ENCODE measurements around the gene COPZ2. TPM values are rescaled to one million over a fixed set of nuclear protein-coding genes. Genes with fewer than 3 reads are reported as not detected.
A peak's percentile ranks its signal among the peaks of the same experiment; 100 is the strongest.
"Not testable (repeated sequence)": the region's sequence is repeated elsewhere in the genome, so short reads cannot be mapped to it uniquely, and the experiment has no call there.

The COPZ2 gene, protein sequence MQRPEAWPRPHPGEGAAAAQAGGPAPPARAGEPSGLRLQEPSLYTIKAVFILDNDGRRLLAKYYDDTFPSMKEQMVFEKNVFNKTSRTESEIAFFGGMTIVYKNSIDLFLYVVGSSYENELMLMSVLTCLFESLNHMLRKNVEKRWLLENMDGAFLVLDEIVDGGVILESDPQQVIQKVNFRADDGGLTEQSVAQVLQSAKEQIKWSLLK
- total RNA-seq (100 to 1,000 TPM in 1 of 2 donors, 10 to 100 TPM in 1; 27.1 to 137 TPM), polyA plus RNA-seq (ENCODE audit: insufficient read length in 2 of 2) (10 to 100 TPM in 1 of 2 donors, 1 to 10 TPM in 1; 7.8 to 35.6 TPM)
- long read RNA-seq, donor 1, transcript COPZ2-210 (9 exons, 895 nt) = major isoform, 7 of 92 reads
- long read RNA-seq, donor 1, partial matches to known transcripts = 59 of 92 reads
- long read RNA-seq, donor 1, other reads (novel, unspliced or antisense) = 26 of 92 reads
- long read RNA-seq, donor 2 = 0 reads
- long read RNA-seq, donor 3, partial matches to known transcripts = 0 of 1 reads
- long read RNA-seq, donor 3, other reads (novel, unspliced or antisense) = 0 of 1 reads
- long read RNA-seq, donor 4, transcript COPZ2-210 (9 exons, 895 nt) = major isoform, 11 of 12 reads
- long read RNA-seq, donor 4, partial matches to known transcripts = 0 of 12 reads
- long read RNA-seq, donor 4, other reads (novel, unspliced or antisense) = 0 of 12 reads

DNA sequence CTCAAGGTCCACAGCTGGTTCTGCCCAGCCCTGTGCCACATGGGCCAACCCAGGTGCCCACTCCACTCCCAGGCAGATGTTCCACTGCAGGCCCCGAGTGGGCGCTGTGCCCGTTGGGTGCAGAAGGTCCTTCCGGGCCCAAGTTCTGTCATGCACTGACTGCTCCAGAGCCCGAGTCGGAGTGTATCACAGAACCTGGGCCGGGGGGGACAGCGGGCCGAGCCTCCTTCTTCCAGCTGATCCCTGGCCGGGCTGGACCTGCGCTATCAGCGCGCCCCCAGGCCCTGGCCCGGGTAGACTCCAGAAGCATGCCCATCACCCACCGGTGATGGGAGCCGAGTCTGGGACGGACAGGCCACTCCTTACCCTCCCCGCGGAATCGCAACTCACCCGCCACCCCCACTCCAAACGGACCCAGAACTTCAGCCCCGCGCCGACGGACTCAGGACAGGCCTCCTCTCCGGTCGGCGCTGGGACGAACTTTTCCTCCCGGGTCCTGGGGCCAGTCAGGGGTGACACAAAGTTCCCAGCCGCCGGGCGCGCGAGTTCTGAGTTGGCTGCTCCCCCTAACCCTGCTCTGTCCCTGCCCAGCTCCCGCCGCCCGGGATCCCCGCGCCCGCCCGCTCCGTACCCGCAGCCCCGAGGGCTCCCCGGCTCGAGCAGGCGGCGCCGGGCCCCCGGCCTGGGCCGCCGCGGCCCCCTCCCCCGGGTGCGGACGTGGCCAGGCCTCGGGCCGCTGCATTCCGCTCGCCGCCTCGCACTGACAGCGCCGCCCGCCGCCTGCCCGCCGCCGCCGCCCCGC lies at the start of gene COPZ2:
Gene COPZ2, minus strand, starts transcription at position 762 of the 802 bp plus-strand sequence. Its CDS starts 20 bp downstream, at position 742.
- Histone ChIP-seq H3K27ac (ENCODE audit: low read depth, low read length) (peak within 1 kb of the TSS; percentile 52), H3K4me3 (ENCODE audit: low read depth, low read length) (peak within 1 kb of the TSS; percentile 69), H3K27me3 (ENCODE audit: control insufficient read depth, insufficient read depth, low read length) (peaks cover 15% of the 10 kb centered on the region), H3K36me3 (ENCODE audit: control insufficient read depth, insufficient read depth, low read length) (no peaks in the 10 kb centered on the region), H3K9me3 (ENCODE audit: control insufficient read depth, insufficient read depth, low read length) (no peaks in the 10 kb centered on the region), H3K4me1 (ENCODE audit: control insufficient read depth, insufficient read depth, low read length) (peaks cover 13% of the 10 kb centered on the region)
- peak in 1 of 6 donors; percentile 47 for DNase-seq (ENCODE audit: low read depth in 4 of 6, low spot score in 6 of 6)
- 1% methylated on average over 68 of the region's 73 CpGs for WGBS (ENCODE audit: insufficient coverage)

DNA sequence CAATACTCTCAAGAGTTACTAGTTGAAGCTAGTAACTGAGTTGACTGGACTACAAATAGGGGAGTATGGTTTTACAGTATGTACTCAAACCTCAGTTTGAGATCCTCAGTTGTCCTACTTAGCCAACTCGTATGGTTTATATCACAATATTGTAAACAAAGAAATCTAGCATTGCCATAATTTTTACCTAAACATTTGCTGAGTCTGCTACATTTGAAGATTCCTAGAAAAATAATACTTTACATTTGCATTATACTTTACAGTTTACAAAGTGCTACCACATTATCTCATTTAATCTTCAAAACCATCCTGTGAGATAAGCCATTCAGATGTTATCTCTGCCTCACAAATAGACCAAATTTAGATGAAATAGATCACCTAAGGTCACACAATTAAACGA lies 47.3 kb upstream of the COPZ2 start:
- DNase-seq (ENCODE audit: low read depth in 4 of 6, low spot score in 6 of 6) = no peak
- no peaks in the 10 kb centered on the region for H3K9me3 ChIP-seq (ENCODE audit: control insufficient read depth, insufficient read depth, low read length)
- H3K27ac ChIP-seq (ENCODE audit: low read depth, low read length) = no peak overlapping the region
- H3K27me3 ChIP-seq (ENCODE audit: control insufficient read depth, insufficient read depth, low read length) = no peaks in the 10 kb centered on the region
- H3K4me1 ChIP-seq (ENCODE audit: control insufficient read depth, insufficient read depth, low read length) = peaks cover 5% of the 10 kb centered on the region
- peaks cover 3% of the 10 kb centered on the region for H3K36me3 ChIP-seq (ENCODE audit: control insufficient read depth, insufficient read depth, low read length)
- no peak overlapping the region for H3K4me3 ChIP-seq (ENCODE audit: low read depth, low read length)
- WGBS (ENCODE audit: insufficient coverage) = no CpG with 5 or more reads among the region's 2 CpGs

DNA sequence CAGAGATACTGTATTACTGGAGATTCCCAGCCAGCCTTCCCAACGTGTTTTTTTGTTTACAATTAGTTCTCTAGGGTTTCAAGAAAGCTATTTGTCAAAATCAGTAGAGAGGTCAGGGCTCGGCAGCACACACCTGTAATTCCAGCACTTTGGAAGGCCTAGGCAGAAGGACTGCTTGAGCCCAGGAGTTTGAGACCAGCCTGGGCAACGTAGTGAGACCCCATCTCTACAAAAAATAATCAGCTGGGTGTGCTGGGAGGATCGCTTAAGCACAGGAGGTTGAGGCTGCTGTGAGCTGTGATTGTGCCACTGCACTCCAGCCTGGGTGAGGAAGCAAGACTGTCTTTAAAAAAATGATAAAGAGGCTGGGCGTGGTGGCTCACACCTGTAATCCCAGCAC lies 44.3 kb upstream of the COPZ2 start:
- peaks cover 5% of the 10 kb centered on the region for H3K4me1 ChIP-seq (ENCODE audit: control insufficient read depth, insufficient read depth, low read length)
- no peaks in the 10 kb centered on the region for H3K9me3 ChIP-seq (ENCODE audit: control insufficient read depth, insufficient read depth, low read length)
- no peak overlapping the region for H3K27ac ChIP-seq (ENCODE audit: low read depth, low read length)
- H3K4me3 ChIP-seq (ENCODE audit: low read depth, low read length) = no peak overlapping the region
- no peaks in the 10 kb centered on the region for H3K27me3 ChIP-seq (ENCODE audit: control insufficient read depth, insufficient read depth, low read length)
- no peak for DNase-seq (ENCODE audit: low read depth in 4 of 6, low spot score in 6 of 6)
- peaks cover 3% of the 10 kb centered on the region for H3K36me3 ChIP-seq (ENCODE audit: control insufficient read depth, insufficient read depth, low read length)
- 83% methylated on average over 4 of the region's 5 CpGs for WGBS (ENCODE audit: insufficient coverage)

DNA sequence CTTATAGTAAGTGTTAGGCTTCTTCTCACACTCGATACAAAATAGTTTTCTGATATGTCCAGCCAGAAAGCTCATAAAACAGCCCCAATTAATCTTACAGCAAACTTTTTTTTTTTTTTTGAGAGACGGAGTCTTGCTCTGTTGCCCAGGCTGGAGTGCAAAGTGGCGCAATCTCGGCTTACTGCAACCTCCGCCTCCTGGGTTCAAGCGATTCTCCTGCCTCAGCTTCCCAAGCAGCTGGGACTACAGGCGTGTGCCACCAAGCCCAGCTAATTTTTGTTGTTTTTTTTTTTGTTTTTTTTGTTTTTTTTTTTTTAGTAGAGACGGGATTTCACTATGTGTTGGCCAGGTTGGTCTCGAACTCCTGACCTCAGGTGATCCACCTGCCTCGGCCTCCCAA lies 39.6 kb upstream of the COPZ2 start:
- not testable (repeated sequence) for H3K27me3 ChIP-seq (ENCODE audit: control insufficient read depth, insufficient read depth, low read length); H3K27ac ChIP-seq (ENCODE audit: low read depth, low read length); H3K4me3 ChIP-seq (ENCODE audit: low read depth, low read length); H3K9me3 ChIP-seq (ENCODE audit: control insufficient read depth, insufficient read depth, low read length); H3K4me1 ChIP-seq (ENCODE audit: control insufficient read depth, insufficient read depth, low read length); DNase-seq (ENCODE audit: low read depth in 4 of 6, low spot score in 6 of 6)
- H3K36me3 ChIP-seq (ENCODE audit: control insufficient read depth, insufficient read depth, low read length) = peaks cover 29% of the 10 kb centered on the region
- 93% methylated on average over 3 of the region's 10 CpGs for WGBS (ENCODE audit: insufficient coverage)

DNA sequence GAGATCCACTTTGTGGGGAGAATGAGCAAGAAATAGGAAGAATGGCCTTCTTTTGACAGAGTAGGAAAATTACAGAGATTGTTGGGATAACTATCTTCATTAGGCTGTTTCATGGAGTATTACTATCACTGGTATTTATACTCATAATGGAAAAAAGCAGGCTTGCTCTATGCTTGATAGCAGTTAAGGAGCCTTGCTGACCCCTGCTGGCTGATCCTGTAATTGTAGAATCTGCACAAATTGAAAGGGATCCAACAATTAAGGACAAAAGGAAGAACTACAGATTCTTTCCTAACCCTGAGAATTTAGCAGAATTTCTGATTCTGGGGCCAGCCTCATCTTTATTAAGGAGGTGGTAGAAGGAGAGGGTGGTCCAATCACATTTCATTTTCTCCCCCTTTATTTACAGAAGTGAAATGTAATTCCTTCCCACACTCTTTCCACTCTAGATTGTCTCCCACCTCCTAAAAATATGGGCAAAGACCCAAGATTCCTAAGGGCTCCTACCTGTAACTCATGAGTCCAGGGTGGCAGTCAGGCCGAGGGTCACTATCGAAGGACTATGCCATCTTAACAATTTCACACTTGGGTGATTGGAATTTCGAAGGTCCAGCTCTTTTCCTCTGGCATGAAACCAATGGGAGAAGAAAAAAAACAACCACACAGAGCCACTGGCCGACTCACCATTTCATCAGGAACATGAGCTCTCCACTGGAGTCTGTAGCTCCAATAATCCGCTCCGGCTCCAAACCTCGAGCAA lies 36.9 kb upstream of the COPZ2 start:
- WGBS (ENCODE audit: insufficient coverage) = 60% methylated on average over 1 of the region's 7 CpGs
- Histone ChIP-seq H3K4me1 (ENCODE audit: control insufficient read depth, insufficient read depth, low read length) (no peaks in the 10 kb centered on the region), H3K27ac (ENCODE audit: low read depth, low read length) (peak overlapping the region; percentile 58), H3K36me3 (ENCODE audit: control insufficient read depth, insufficient read depth, low read length) (peaks cover 36% of the 10 kb centered on the region), H3K27me3 (ENCODE audit: control insufficient read depth, insufficient read depth, low read length) (no peaks in the 10 kb centered on the region), H3K4me3 (ENCODE audit: low read depth, low read length) (no peak overlapping the region), H3K9me3 (ENCODE audit: control insufficient read depth, insufficient read depth, low read length) (no peaks in the 10 kb centered on the region)
- peak in 5 of 6 donors; percentile 62 to 94 (median 75) for DNase-seq (ENCODE audit: low read depth in 4 of 6, low spot score in 6 of 6)

DNA sequence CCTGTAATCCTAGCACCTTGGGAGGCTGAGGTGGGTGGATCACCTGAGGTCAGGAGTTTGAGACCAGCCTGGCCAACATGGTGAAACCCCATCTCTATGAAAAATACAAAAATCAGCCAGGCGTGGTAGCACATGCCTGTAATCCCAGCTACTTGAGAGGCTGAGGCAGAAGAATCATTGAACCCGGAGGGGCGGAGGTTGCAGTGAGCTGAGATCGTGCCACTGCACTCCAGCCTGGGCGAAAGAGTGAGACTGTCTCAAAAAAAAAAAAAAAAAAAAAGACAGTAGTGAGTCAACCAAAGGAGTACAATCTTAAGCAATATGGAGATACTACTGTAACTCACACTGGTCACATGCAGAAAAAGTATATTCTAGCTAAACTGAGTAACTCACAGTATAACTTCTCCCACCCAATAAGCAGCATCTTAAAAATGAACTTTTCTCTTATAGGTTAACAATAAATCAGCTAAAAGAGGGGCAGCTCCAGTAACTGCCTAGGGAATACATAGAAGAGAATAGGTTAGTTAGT lies 36.0 kb upstream of the COPZ2 start:
- H3K27me3 ChIP-seq (ENCODE audit: control insufficient read depth, insufficient read depth, low read length); DNase-seq (ENCODE audit: low read depth in 4 of 6, low spot score in 6 of 6); H3K27ac ChIP-seq (ENCODE audit: low read depth, low read length); H3K4me3 ChIP-seq (ENCODE audit: low read depth, low read length); H3K4me1 ChIP-seq (ENCODE audit: control insufficient read depth, insufficient read depth, low read length); H3K9me3 ChIP-seq (ENCODE audit: control insufficient read depth, insufficient read depth, low read length): not testable (repeated sequence)
- no CpG with 5 or more reads among the region's 5 CpGs for WGBS (ENCODE audit: insufficient coverage)
- peaks cover 42% of the 10 kb centered on the region for H3K36me3 ChIP-seq (ENCODE audit: control insufficient read depth, insufficient read depth, low read length)

DNA sequence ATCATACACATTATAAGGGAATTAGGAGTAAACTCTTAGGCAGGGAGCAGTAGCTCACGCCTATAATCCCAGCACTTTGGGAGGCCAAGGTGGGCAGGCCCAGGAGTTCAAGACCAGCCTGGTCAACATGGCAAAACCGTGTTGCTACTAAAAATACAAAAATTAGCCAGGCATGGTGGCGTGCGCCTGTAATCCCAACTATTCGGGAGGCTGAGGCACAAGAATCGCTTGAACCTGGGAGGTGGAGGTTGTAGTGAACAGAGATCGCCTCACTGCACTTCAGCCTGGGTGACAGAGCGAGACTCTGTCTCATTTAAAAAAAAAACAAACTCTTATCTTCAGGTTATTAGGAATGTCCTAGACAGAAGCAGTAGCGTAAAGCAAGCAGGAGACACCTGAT lies 35.2 kb upstream of the COPZ2 start:
- H3K4me1 ChIP-seq (ENCODE audit: control insufficient read depth, insufficient read depth, low read length); H3K27ac ChIP-seq (ENCODE audit: low read depth, low read length); H3K27me3 ChIP-seq (ENCODE audit: control insufficient read depth, insufficient read depth, low read length); H3K9me3 ChIP-seq (ENCODE audit: control insufficient read depth, insufficient read depth, low read length); DNase-seq (ENCODE audit: low read depth in 4 of 6, low spot score in 6 of 6); H3K4me3 ChIP-seq (ENCODE audit: low read depth, low read length): not testable (repeated sequence)
- 100% methylated on average over 3 of the region's 9 CpGs for WGBS (ENCODE audit: insufficient coverage)
- peaks cover 47% of the 10 kb centered on the region for H3K36me3 ChIP-seq (ENCODE audit: control insufficient read depth, insufficient read depth, low read length)

DNA sequence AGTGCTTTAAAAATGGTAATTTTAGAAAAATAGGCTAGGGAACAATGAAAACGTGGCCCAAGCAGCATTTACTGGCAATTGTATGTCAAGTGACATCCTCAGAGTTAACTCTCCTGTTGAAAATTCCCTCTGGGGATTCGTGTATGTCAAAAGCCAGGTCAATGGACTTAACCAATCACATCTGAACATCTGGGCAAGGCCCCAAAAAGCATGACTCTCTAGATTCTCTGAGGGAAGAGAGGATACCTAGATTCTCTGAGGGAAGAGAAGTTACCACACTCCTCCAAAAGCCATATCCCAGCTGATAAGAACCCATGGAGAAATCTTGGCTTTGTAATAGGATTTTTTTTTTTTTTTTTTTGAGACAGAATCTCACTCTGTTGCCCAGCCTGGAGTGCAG lies 34.1 kb upstream of the COPZ2 start:
- Histone ChIP-seq H3K36me3 (ENCODE audit: control insufficient read depth, insufficient read depth, low read length) (peaks cover 48% of the 10 kb centered on the region), H3K4me1 (ENCODE audit: control insufficient read depth, insufficient read depth, low read length) (no peaks in the 10 kb centered on the region)
- no CpG with 5 or more reads among the region's 2 CpGs for WGBS (ENCODE audit: insufficient coverage)

DNA sequence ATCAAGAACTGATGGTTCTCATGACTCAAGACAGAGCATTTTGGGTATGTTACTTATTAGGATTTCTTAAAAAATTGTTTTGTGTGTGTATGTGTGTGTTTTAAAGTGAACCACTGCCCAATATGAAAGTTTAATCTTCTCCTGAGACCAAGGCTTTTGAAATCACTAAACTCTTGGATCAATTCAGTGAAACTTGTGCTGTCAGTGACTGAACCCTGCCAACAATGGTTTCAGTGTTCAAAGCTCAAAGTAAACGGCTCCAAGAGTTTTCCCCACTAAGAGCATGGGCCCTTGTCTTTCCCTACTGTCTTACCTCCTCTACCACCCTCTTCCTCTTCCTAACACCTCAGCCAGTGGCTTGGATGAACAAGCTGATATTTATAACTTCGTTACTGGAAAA lies 32.6 kb upstream of the COPZ2 start:
- DNase-seq (ENCODE audit: low read depth in 4 of 6, low spot score in 6 of 6) = no peak
- no peak overlapping the region for H3K4me3 ChIP-seq (ENCODE audit: low read depth, low read length)
- H3K9me3 ChIP-seq (ENCODE audit: control insufficient read depth, insufficient read depth, low read length) = no peaks in the 10 kb centered on the region
- H3K27me3 ChIP-seq (ENCODE audit: control insufficient read depth, insufficient read depth, low read length) = no peaks in the 10 kb centered on the region
- H3K4me1 ChIP-seq (ENCODE audit: control insufficient read depth, insufficient read depth, low read length) = no peaks in the 10 kb centered on the region
- 33% methylated on average over 1 of the region's 2 CpGs for WGBS (ENCODE audit: insufficient coverage)
- peaks cover 46% of the 10 kb centered on the region for H3K36me3 ChIP-seq (ENCODE audit: control insufficient read depth, insufficient read depth, low read length)
- H3K27ac ChIP-seq (ENCODE audit: low read depth, low read length) = no peak overlapping the region

More for the DNA sequence above, 34.1 kb upstream of the COPZ2 start:
- Histone ChIP-seq H3K27ac (ENCODE audit: low read depth, low read length) (no peak overlapping the region), H3K27me3 (ENCODE audit: control insufficient read depth, insufficient read depth, low read length) (no peaks in the 10 kb centered on the region), H3K4me3 (ENCODE audit: low read depth, low read length) (no peak overlapping the region), H3K9me3 (ENCODE audit: control insufficient read depth, insufficient read depth, low read length) (no peaks in the 10 kb centered on the region)
- DNase-seq (ENCODE audit: low read depth in 4 of 6, low spot score in 6 of 6) = no peak
